WI38 (cell line): Measurements from ENCODE around the gene TTC9.

Experiments used
- H3K4me3 ChIP-seq: 2 replicates; pipeline ENCODE4 v1.5.1; 2011; ENCODE audit warnings: low read depth, mild to moderate bottlenecking, control low read depth, low read length
- TF ChIP-seq, protein P1 (sequence below): IDR thresholded peaks from 2 replicates; pipeline ENCODE4 v1.5.1; 2012; ENCODE audit warnings: low read depth, mild to moderate bottlenecking, control low read depth, low read length

The TTC9 gene

DNA sequence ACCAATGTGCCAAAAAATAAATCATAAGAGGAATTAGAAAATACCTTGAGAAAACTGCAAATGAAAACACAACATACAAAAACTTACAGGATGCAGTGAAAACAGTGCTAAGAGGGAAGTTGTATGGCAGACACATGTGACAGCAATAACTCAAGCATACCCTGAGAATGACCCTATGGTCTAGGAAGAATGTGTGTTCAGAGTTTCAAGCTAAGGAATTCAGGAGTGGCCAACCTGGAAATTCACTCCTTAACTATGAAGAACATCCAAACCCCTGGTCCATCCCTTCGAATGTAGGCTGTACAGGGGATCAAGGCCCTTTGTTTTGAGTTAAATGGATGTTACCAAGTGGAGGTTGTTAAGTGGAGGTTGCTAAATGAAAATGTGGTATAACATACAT lies 16.7 kb upstream of the TTC9 start:
- TF ChIP-seq, protein P1, sequence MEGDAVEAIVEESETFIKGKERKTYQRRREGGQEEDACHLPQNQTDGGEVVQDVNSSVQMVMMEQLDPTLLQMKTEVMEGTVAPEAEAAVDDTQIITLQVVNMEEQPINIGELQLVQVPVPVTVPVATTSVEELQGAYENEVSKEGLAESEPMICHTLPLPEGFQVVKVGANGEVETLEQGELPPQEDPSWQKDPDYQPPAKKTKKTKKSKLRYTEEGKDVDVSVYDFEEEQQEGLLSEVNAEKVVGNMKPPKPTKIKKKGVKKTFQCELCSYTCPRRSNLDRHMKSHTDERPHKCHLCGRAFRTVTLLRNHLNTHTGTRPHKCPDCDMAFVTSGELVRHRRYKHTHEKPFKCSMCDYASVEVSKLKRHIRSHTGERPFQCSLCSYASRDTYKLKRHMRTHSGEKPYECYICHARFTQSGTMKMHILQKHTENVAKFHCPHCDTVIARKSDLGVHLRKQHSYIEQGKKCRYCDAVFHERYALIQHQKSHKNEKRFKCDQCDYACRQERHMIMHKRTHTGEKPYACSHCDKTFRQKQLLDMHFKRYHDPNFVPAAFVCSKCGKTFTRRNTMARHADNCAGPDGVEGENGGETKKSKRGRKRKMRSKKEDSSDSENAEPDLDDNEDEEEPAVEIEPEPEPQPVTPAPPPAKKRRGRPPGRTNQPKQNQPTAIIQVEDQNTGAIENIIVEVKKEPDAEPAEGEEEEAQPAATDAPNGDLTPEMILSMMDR: no peak
- H3K4me3 ChIP-seq: no peak overlapping the region

DNA sequence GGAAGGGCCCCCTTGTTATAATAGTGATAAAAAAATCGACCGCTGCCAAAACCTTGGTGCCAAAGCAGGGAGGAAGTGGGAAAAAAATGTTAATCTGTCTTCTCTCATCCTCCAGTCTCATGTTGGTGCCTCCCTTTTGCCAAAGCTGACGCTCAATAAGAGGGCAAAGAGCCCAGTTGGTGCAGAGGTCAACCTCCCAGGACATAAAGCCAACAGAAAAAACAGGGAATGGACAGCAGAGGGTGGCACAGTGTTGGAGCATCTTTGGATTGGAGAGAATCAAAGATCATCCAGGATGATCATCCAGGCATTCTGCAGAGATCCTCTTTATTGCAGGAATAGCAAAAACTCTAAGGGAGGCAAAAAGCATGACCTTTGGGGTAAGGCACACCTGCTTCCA lies 9.8 kb upstream of the TTC9 start:
- TF ChIP-seq, protein P1: no peak

DNA sequence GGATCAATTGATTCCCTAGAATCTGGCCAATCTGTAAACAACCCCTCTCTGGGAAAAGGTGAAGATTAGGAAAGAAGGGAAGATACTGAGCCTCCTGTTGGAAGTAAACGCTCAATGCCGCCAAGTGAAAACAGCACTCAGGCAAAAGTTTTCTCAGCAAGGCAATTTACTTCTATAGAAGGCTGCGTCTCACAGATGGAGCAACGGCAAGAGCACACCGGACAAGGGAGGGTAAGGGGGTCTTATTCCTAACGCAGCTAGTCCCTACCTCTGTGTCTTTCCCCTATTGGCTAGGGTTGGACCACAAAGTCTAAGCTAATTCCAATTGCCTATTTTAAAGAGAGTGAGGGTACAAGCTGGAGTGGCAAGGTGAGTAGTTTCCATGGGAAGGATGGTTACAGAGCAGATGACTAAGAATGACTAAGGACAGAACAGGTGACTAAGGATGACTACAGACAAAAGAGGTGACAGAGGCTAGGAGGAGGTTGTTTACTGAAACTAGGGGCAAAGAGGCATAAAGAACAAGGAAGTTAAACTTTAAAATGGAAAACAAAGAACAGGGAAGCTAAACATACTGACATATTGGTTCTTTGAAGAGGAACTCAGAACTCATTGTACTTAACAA lies 5.6 kb upstream of the TTC9 start:
- TF ChIP-seq, protein P1: no peak
- no peak overlapping the region for H3K4me3 ChIP-seq

More for the DNA sequence above, 9.8 kb upstream of the TTC9 start:
- no peak overlapping the region for H3K4me3 ChIP-seq

DNA sequence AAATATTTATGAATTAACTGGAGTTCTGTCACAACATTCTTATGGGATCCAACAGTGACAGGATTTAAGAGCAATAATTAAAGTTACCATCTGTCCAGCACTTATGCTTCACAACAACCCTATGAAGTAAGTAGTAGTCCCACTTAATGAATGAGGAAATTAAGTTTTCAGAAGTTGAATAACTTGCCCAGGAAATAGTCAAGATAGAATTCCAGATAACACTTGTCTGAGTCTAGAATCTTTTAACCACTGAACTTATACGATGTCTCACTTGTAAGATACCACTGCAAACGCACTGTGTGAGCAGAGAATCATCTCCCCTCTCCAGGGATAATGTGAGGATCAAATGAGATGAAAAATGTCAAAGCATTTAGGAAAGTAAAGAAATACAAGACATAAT lies 3.3 kb upstream of the TTC9 start:
- TF ChIP-seq, protein P1: no peak
- H3K4me3 ChIP-seq: no peak overlapping the region

DNA sequence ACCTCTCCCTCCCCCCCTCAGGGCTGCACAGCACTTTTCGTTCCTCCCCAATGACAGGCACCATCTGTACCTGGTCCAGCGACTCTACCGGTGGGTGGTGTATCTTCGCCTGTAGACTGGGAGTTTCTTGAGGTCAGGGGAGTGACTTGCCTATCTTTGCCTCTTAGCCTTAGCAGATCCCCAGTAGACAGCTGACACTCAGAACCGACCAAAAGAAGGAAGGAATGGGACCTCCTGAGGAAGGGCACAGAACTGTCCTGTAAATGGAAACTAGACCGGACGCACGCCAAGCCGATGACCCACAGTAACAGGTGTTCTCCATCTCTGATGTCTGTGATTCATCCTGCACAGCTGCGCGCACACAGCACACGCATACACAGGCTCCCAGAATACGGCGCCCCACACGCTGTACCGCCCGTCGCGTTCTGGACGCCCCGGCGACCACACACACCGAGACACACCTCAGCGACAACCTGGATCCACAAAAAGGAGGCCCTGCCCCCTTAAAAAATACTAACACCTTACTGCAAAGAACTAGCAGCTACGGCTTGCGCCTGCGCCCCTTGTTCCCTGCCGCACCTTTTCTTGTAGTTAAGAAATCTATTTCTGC lies 673 bp upstream of the TTC9 start:
- H3K4me3 ChIP-seq: peak overlapping the region; percentile 41
- TF ChIP-seq, protein P1: no peak

DNA sequence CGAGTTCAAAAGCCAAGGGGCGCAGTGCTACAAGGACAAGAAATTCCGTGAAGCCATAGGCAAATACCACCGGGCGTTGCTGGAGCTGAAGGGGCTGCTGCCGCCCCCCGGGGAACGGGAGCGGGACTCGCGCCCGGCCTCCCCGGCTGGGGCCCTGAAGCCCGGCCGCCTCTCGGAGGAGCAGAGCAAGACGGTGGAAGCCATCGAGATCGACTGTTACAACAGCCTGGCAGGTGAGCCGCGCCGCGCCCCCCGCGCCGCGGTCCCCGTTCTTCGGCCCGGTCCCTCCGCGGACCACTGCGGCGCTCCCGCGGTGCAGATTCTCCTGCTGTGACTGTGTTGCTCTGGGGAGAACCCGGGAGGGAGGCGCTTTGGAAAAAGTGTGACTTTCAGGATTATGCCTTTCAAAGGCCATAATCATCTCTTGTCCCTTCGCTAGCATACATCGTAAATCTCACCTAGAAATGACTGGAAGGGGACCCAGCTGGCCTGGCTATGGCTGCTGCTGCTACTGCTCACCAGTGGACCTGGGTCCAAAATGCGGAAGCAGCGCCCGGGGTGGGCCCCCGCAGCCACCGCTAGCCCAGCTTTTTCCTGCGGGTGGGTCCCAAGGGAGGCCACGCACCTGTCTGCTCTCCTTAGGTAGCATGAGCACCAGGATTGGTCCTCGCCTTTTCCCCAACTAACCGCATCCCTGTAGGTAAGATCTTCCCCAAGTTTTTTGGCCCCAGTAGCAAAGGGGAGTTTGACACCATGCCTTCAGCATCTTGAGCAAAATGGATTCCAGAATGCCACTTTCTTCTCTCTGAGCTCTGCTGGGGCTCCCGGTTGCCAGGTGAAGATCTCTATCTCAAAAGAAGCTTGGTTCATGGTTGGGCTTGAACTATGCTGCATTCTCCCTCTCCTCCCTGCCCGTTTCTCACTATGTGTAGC lies 853 bp downstream of the TTC9 start:
- H3K4me3 ChIP-seq: peak overlapping the region; percentile 45
- TF ChIP-seq, protein P1: no peak
